ENCODE measurements around the gene DNAJB4.
"Not testable (repeated sequence)": the region's sequence is repeated elsewhere in the genome, so short reads cannot be mapped to it uniquely, and the experiment has no call there.

Gene DNAJB4

DNA sequence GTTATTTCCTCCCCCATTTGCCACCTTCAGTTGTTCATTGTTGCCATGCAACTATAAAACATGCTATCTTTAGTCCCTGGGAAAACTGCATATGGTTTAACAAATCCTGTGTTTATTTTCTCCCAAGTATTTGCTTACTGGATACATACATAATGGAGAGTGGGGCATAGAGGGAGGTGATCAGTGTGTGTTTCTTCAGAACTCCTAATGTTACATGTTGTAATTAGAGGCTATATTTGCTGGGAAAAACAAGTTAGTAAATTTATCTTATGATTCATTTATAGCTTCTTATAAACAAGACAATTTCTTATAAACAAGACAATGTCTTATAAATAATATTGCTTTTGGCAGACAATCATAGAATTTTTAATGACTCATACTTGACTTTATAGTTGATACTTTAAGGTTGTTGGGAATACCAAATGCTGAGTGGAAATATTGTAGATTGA lies 33.8 kb downstream of the DNAJB4 start:
- DNase-seq (ENCODE audit: low spot score): no peak

DNA sequence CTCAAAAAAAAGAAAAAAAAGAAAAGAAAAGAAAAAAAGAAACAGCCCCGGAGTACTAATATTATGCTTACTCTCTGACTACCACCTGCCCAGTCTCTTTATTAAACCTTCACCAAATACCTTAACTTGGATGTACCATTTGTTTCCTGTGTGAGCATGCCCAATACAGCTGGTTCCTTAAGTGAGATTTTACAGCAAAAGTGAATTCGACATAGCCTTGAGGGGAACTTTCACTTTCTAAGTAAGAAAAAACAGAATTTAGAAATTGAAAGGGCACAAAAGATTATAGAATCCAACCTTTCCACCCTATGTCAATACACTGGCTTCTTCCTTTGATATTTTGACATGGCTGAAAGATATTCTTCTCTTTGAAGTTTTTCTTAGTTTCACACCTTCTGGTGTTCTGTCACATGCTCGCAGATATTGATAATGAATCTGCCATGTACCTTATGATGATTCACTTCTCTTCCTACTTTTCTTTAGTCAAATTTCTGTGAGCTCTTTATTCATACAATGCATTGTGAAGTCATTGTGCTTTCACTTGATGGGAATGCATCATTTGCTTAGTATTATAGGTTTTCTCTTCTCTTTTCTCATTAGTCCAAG lies 35.8 kb downstream of the DNAJB4 start:
- no peak for DNase-seq (ENCODE audit: low spot score)

DNA sequence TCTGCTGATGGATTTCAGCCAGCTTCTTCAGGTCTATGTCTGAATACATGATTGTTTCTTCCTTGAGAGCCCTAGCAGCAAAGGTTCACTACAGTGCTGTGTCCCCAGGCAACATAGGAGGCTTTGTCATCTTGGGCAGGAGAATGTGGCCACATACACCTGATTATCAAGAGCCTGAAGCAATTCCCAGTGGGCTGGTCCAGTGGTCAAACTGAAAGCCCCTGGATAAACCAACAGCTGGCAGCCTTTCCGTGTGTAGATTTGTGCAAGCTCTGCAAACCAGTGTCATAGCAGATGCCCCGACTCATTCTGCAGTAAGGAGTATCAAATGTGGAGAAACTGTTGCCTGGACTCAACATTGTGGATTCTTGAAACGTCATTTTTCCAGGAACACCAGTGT lies 38.7 kb downstream of the DNAJB4 start:
- DNase-seq (ENCODE audit: low spot score): no peak

DNA sequence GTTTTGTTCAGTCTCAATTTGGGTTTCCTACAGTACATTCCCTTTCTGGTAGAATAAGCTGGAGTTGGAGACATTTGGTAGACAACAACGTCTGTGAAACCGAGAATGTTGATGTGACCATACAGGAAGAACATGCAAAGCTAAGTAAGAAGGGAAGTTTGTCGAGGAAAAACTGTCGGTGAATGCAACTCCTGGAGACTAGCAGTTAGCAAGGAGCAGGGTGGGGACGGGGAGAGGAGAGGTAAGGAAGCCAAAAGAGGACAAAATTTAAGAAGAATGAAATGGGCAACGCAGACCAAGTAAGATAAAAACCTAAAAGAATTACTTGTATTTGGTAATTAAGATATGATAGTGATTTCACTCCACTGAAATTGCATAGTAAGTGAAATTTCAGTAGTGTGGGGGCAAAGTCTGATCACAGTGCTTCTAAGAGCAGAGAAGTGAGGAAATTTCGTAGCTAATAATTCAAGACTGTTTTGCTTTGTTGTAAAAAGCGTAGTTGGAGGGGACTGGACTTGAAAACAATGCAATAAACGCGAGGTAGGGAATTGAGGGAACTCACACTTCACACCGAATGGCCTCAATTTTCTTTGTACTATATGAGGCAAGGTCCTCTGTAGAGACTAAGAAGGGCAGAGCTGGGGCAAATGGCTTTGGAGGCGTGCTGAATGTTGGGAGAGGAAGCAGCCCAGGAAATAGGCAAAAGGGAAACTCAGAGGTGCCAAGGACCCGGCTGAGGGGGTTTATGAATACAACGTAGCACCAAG lies 40.2 kb downstream of the DNAJB4 start:
- DNase-seq (ENCODE audit: low spot score): no peak

DNA sequence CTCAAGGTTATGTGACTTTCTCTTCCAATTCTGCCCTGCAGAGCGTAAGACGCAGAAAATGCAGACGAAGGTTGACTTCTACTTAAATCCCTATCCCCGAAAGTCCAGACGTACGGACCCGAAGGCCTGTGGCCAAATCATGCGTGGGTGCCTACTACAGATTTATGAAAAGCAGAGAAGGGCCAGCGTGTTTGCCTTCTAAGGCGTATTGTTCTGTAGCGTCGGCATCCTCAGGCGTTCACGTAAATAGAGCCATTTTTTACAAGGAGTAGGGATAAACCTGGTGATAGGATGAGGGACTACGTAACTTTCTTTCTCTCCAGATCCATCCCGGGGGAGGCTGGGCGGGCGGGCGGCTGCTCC lies 40.8 kb downstream of the DNAJB4 start:
- DNase-seq (ENCODE audit: low spot score): no peak

DNA sequence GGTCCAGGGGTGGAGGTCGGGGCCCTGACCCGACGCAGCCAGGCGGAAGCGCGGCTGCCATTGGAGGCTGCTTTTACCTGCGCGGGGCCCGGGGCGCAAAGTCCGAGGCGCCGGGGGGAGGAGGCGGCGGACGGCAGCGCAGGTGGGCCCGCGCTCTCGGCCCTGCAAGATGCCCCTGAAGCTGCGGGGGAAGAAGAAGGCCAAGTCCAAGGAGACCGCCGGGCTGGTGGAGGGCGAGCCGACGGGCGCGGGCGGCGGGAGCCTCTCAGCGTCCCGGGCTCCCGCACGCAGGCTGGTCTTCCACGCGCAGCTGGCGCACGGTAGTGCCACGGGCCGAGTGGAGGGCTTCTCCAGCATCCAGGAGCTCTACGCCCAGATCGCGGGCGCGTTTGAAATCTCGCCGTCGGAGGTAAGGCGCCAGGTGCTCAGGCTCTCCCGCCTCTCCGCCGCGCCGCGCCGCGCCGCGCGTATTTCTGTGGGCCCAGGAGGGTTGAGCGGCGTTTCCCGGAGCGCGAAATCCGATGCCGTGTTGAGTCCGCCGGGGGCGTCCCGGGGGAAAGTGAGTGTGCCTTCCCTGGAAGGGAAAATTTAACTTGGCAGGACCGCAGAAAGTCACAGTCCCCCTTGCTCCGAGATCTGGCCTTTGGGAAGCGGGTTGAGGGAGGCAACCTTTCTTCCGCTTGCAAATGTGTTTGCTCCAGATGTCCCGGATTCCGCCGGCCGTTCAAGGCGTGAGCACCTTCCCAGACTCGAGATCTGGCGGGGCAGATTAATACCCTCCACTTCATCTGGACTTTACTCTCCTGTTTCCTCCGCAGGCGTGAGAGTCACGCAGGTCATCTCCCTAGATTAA lies 41.4 kb downstream of the DNAJB4 start, which contains the start of gene GIPC2:
GIPC2 (plus strand) TSS at position 41 of the 853 bp plus-strand sequence; CDS start at position 170, 129 bp downstream.
- peak; percentile 63 for DNase-seq (ENCODE audit: low spot score)

DNA sequence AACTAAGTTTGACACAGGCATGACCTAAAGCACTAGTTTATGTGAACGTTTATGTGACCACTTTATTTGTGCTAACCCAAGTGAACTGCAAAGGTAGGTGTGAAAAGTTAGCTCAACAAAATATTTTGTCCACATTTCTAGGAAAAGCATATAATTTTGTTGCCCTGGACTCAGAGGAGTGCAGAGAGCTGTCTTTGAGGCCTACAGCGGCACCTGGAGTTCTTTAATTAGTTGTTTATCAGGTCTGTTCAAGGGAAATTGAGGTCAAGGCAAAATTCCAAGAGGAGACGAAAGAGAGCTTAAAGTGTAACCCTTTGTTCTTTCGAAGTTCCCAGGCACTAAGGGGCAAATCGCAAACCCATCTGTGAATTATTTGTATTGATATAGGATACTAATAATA lies 42.4 kb downstream of the DNAJB4 start:
- no peak for DNase-seq (ENCODE audit: low spot score)

DNA sequence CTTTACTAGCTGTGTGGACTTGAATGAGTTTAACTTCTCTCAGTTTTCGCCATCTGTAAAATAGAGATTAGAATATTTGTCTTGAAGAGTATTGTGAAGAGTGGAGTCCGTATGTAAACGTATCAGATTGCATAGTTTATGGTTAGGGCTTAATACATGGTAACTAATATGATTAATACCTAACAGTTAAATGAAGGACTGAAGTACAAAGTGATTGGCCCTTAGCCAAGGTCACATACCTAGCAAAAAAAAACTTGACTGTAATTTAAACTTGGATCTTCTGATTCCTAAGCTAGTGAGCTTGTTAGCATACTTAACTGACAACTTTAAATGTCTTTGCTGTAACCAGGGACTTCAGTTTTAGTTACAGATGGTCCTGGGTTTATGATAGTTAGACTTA lies 42.9 kb downstream of the DNAJB4 start:
- no peak for DNase-seq (ENCODE audit: low spot score)

DNA sequence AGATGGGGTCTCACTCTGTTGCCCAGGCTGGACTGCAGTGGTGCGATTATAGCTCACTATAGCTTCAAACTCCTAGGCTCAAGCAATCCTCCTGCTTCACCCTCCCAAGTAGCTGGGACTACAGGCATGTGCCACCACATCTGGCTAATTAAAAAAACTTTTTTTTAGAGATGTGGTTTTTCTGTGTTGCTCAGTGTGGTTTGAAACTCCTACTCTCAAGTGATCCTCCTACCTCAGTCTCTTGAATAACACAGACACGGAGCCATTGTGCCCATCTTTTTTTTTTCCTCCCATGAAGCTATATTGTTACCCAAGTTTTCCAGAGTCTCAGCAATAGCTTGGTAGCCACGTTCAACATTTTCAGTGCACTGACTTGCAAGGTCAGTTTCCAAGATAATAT lies 43.7 kb downstream of the DNAJB4 start:
- DNase-seq (ENCODE audit: low spot score): no peak

DNA sequence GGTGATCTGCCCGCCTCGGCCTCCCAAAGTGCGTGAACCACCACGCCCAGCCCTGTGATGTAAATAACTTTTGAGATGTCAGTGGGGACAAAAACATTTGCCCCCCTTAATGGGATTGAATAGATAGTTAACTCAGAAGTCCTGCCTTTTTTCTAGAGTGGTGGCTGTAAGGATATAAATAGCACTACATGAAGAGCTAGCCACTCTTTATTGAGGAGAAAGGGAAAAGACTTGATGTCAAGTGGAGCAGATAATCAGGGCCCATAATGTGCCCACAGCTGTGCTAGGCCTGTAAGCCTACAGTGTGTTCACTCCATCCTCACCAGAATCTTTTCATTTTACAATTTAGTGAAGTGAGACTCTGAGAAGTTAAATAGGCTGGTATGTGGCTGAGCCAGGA lies 44.7 kb downstream of the DNAJB4 start:
- DNase-seq (ENCODE audit: low spot score): no peak

DNA sequence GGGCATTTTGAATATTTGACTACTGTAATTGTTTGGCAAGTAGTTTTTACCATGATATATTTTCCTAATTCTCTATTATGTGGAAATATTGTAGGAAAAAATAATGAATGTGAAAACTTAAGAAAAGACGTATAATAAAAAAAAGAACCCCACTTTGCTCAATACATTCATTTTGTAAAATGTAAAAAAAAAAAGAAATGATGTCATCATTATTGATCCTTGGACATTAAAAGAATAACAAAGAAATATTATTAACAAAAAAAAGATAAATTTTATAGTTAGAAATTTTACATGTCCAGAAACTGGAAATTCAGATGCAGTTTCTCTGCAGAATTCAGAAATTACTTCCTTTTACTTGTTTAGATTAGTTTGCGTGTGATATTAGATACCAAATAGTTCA lies 46.3 kb downstream of the DNAJB4 start:
- DNase-seq (ENCODE audit: low spot score): no peak

DNA sequence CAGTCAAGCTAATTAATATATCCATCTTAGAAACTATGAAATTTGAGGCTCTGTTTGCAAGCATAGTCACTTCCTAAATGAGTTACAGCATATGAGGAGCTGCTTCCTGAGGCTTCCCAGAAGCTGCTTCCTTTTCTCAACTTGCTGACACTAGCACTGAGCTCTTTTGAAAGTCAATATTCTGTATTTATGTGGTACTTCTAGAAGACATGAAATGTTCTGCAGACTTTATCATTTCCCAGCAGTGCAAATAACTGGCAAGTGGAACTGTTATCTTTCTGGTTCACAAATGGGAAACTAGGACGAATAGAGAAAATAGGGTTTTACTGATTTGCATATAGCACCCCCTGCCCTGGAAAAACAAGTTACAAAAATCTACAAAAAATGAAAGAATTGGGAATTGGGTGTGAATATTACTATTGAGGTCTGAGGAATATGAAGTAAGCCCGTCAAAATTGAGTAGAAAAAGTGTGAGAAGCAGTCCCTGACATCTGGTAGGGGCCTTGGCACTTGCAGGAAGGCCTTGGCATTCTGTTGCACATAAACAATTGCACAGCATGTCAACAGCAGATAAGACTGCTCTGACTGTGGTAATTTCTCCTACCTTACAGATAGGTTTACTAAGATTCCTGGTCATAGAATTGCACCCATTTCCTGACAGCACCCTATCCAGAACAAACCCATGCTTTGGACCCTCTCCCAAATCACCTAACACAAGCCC lies 48.1 kb downstream of the DNAJB4 start:
- DNase-seq (ENCODE audit: low spot score): no peak

DNA sequence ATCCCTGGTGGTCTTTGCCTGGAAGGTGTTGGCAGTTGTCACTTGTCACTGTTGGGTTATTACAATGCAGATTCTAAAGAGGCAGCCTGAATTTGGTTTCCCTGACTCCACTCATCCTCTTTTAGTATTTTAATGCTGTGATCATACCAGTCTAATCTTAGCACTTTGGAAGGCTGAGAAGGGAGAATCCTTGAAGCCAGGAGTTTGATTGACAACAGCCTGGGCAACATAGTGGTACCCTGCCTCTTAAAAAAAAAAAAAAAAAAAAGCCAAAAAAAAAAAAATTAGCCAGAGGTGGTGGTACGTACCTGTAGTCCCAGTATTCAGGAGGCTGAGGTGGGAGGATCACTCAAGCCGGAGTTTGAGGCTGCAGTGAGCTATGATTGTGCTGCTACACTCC lies 48.8 kb downstream of the DNAJB4 start:
- no peak for DNase-seq (ENCODE audit: low spot score)

DNA sequence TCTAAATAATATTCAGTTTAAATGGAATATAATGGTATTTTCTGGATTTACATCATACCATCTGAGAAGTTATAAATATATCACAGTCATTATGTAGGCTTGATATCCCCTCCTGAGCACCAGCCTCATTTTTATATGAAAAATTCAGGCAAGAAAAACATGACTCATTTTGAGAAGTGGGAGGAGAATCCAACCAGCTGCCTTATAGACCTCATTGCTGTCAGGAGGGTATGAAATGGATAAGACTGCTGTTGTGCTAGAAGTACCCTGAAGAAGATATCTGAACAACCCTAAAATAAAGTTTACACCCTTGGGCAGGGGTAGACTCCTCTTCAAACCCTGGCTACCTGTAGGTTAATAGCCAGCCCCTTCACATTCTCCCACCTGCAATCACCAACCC lies 49.8 kb downstream of the DNAJB4 start:
- DNase-seq (ENCODE audit: low spot score): no peak

DNA sequence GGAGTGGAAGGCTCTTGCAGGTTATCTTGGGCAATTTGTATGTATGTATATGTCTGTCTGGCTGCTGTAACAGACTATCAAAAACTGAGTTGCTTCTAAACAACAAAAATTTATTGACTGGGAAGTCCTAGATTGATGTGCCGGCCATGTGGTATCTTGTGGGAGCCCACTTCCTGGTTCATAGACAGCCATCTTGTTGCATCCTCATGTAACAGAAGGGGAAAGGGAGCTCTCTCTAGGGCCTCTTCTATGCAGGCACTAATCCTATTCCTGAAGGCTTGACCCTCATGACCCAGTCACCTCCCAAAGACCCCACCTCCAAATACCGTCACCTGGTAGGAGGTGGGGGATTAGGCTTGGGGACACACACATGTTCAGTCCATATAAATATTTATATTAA lies 50.2 kb downstream of the DNAJB4 start:
- no peak for DNase-seq (ENCODE audit: low spot score)

DNA sequence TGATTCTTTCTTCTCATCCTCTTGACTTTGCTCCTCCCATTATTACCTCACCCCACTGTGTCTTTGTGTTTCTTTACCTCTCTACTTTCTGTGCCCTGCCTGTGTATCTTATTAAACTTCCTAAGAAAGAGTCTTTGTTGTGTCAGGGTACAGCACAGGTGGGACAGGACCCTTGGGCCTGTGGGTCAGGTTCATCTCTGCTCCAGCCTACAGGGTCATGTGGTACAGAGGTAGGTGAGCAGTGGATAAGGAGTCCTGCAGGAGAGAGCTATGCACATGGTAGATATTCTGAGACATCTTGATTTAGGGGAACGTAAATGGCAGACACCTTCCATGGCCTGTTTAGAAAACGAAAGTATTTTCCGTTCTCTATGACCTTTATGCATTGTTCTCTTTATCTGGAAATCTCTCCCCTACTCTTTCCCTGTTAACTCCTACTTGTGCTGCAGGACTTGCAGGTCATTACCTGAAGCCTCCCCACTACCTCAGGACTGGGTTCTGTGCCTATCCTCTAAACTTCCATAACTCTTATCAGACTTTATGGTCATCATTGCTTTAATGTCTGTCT lies 50.9 kb downstream of the DNAJB4 start:
- DNase-seq (ENCODE audit: low spot score): no peak

DNA sequence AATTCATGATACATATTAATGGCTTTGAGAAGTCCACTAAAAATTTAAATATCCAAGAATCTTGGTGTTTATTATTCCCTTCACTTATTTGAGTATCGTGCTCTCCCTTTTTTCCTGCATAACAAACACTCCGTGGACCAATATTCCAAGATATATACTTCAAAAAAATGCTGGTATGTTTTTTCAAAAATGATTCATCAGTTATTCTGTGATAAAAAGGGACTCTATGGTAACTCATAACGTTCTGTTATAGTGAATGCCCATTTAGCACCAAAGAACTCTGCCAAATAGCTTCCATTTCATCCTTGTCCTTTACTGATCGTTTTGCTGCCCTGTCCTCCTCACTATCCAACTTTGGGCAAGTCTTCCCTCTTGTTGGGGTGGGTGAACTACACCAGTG lies 53.9 kb downstream of the DNAJB4 start:
- DNase-seq (ENCODE audit: low spot score): no peak

DNA sequence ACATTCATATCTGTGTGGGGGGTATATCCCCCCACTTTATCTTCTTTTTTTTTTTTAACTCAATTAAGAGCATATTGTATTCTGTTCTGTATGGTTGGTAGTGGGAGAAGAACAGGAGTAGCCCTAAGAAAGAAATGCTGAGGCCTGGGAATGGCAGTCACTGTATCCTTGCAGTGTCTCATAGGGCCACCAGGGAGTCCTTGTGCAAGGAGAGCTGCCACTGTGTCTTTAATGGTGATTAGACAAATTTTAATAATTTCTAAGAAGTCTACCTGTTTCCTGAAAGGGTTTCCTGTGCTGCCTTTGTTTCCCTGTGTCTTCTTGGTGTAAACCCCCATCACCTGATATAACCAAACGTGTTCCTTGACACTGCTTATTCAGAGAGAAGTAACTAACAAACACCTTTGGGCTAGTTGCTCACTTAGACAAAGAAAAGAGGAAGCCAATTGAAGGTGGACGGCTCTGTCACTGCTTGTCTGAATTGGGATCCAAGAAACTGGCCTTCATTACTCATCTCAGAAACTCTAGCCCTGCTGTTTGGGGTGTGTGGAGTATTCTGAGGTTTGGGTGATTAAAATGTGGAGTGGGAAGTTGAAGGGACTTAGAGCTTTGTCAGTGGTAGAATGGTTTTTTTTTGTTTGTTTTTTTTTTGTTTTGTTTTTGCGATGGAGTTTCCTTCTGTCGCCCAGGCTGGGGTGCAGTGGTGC lies 56.3 kb downstream of the DNAJB4 start:
- no peak for DNase-seq (ENCODE audit: low spot score)

DNA sequence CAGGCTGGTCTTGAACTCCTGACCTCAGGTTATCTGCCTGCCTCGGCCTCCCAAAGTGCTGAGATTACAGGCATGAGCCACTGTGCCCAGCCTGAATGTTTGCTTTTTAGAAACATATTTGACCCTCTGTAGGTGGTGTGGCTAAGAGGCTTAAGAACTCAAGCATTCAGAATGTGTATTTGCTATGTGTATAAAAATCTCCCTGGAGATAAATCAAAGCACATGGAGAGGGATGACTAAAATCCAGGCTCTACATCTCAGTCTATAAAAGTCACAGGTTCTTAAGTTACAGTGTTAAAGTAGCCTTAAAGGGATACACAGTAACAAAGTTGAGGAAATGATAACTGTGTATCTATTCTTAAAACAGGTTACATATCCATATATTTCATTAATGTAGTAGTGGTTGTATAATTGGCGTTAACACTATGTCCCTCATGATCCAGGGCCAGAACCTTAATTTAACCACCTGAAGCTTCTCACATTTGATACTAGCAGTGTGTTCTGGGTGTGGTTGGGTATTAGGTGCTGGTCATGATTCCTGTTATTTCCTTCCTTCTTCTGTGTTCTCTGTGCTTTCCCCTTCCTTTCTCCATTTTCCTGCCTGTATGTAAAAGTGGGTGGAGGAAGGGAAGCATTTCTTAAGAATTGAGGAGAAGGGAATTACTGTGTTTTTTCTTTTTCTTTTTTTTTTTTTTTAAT lies 57.2 kb downstream of the DNAJB4 start:
- no peak for DNase-seq (ENCODE audit: low spot score)

DNA sequence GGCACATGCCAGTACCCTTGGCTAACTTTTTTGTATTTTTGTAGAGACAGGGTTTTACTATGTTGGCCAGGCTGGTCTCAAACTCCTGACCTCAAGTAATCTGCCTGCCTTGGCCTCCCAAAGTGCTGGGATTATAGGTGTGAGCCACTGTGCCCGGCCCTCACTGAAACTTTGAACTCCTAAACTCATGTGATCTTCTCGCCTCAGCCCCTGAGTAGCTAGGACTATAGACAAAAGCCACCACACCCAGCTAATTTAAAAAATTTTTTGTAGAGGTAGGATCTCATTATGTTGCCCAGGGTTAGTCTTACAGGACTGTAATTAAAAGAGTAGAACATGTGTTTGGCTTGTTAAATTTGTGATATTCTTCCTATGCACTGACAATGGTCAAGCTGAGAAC lies 60.1 kb downstream of the DNAJB4 start:
- not testable (repeated sequence) for DNase-seq (ENCODE audit: low spot score)

Measured in left forelimb (tissue), 1 donor.